HCT116 (cell line): Measurements from ENCODE around the gene ACSS2. TPM values are rescaled to one million over a fixed set of nuclear protein-coding genes. Genes with fewer than 3 reads are reported as not detected.

Experiments
- ATAC-seq: fragments of 200-7000 bp; cut with Tn5 transposase; 2 replicates; pipeline ENCODE4 v1.9.1; 2020; ENCODE audit warnings: mild to moderate bottlenecking, moderate library complexity
- BruUV-seq: library from RNA; stranded (reverse); fragments of 400-500 nt; replicated peaks from 2 replicates; lab custom pipeline; 2021; lab: Mats Ljungman, UMichigan
- CTCF ChIA-PET: fragments of 300-600 bp; sonication (Branson Sonifier 250); formaldehyde crosslinking; loops from one replicate; lab custom pipeline; 2021; ENCODE audit warnings: antibody characterized with exemption; lab: Charles Lee
- POLR2A ChIA-PET: fragments of 300-600, 350-600 bp; sonication (Branson Sonifier 250); formaldehyde crosslinking; loops from one replicate; lab custom pipeline; 2021; ENCODE audit warnings: antibody characterized with exemption; lab: Charles Lee
- RAD21 ChIA-PET, 2 experiments: fragments of 300-600 bp; sonication (Branson Sonifier 250); formaldehyde crosslinking; loops; one replicate each; lab custom pipeline; 2023; ENCODE audit warnings: low total read pairs in 2 of 2; ENCODE audit not compliant: uncharacterized antibody in 2 of 2, unreplicated experiment in 2 of 2, low non-redundant PET in 1 of 2; lab: Charles Lee
- DNase-seq: peaks from one replicate; pipeline ENCODE4 v3.0.0-alpha.2; 2010; ENCODE audit warnings: low read depth, low spot score
- H2AFZ ChIP-seq: fragments of 200-600 bp; shearing (Covaris generic), sonication (generic); 2 replicates; pipeline ENCODE4 v1.6.1; 2017; ENCODE audit warnings: low read depth, mixed run types, mixed read lengths, antibody characterized with exemption, low read length; ENCODE audit not compliant: poor library complexity, severe bottlenecking
- H3K27ac ChIP-seq: 2 replicates; pipeline ENCODE4 v1.5.1; 2012; ENCODE audit warnings: low read depth, low read length
- H3K27me3 ChIP-seq: fragments of 200-600 bp; sonication (generic); 2 replicates; pipeline ENCODE4 v1.6.1; 2016; ENCODE audit warnings: mixed run types, low read length, mixed read lengths; ENCODE audit not compliant: insufficient read depth
- H3K36me3 ChIP-seq, 2 experiments: fragments of 200-500 bp in 1 of 2; fragments of 200-600 bp in 1 of 2; sonication (Bioruptor generic) in 1 of 2; sonication (generic) in 1 of 2; 2 replicates each; pipeline versions ENCODE4 v1.5.1 to v1.6.1; 2014 to 2016; ENCODE audit warnings: low read length in 2 of 2, inconsistent platforms in 1 of 2, mixed read lengths in 1 of 2, mixed run types in 1 of 2; ENCODE audit not compliant: insufficient read depth in 2 of 2, control insufficient read depth in 1 of 2
- H3K4me1 ChIP-seq, 2 experiments: fragments of 200-600 bp in 1 of 2; sonication (generic) in 1 of 2; 2 replicates each; pipeline versions ENCODE4 v1.5.1 to v1.6.1; 2012 to 2017; ENCODE audit warnings: low read length in 2 of 2, inconsistent platforms in 1 of 2, mild to moderate bottlenecking in 1 of 2, mixed read lengths in 1 of 2, mixed run types in 1 of 2, moderate library complexity in 1 of 2; ENCODE audit not compliant: insufficient read depth in 2 of 2, control insufficient read depth in 1 of 2
- H3K4me2 ChIP-seq: fragments of 200-600 bp; sonication (generic); 2 replicates; pipeline ENCODE4 v1.6.1; 2017; ENCODE audit warnings: mixed run types, low read length, mixed read lengths
- H3K4me3 ChIP-seq, 2 experiments: fragments of 200-600 bp in 1 of 2; sonication (generic) in 1 of 2; replicated peaks in 1 of 2; 2 replicates each; pipeline ENCODE4 v1.5.1; 2011 to 2016; ENCODE audit warnings: low read length in 2 of 2, control low read depth in 1 of 2, low read depth in 1 of 2, mild to moderate bottlenecking in 1 of 2, mixed read lengths in 1 of 2, mixed run types in 1 of 2
- H3K79me2 ChIP-seq: fragments of 200-600 bp; sonication (generic); 2 replicates; pipeline ENCODE4 v1.6.1; 2017; ENCODE audit warnings: mild to moderate bottlenecking, mixed run types, low read length, moderate library complexity, mixed read lengths; ENCODE audit not compliant: insufficient read depth
- H3K9ac ChIP-seq: fragments of 200-600 bp; sonication (generic); 2 replicates; pipeline ENCODE4 v1.6.1; 2016; ENCODE audit warnings: low read length, mixed read lengths
- H3K9me2 ChIP-seq: fragments of 200-600 bp; sonication (generic), shearing (Covaris generic); 2 replicates; pipeline ENCODE4 v1.6.1; 2017; ENCODE audit warnings: mixed run types, mild to moderate bottlenecking, moderate library complexity; ENCODE audit not compliant: insufficient read depth
- H3K9me3 ChIP-seq, 2 experiments: fragments of 200-500 bp in 1 of 2; fragments of 200-600 bp in 1 of 2; sonication (Bioruptor generic) in 1 of 2; sonication (generic) in 1 of 2; 2 replicates each; pipeline ENCODE4 v1.6.1; 2014 to 2017; ENCODE audit warnings: low read length in 2 of 2, mixed read lengths in 2 of 2, inconsistent platforms in 1 of 2, low read depth in 1 of 2, mild to moderate bottlenecking in 1 of 2, mixed run types in 1 of 2, moderate library complexity in 1 of 2; ENCODE audit not compliant: control insufficient read depth in 1 of 2, insufficient read depth in 1 of 2
- H4K20me1 ChIP-seq: fragments of 200-600 bp; sonication (generic), shearing (Covaris generic); 2 replicates; pipeline ENCODE4 v1.6.1; 2017; ENCODE audit warnings: mixed run types, mild to moderate bottlenecking, moderate library complexity; ENCODE audit not compliant: insufficient read depth
- CBX3 ChIP-seq: IDR thresholded peaks from 2 replicates; pipeline ENCODE4 v1.6.1; 2012; ENCODE audit warnings: low read depth
- CEBPB ChIP-seq: IDR thresholded peaks from 2 replicates; pipeline ENCODE4 v1.6.1; 2012; ENCODE audit warnings: low read depth
- EGR1 ChIP-seq: IDR thresholded peaks from 2 replicates; pipeline ENCODE4 v1.6.1; 2012; ENCODE audit warnings: low read depth
- FOSL1 ChIP-seq: IDR thresholded peaks from 2 replicates; pipeline ENCODE4 v1.6.1; 2012; ENCODE audit warnings: low read depth
- REST ChIP-seq: IDR thresholded peaks from 2 replicates; pipeline ENCODE4 v1.6.1; 2012; ENCODE audit warnings: low read depth
- SP1 ChIP-seq: IDR thresholded peaks from 2 replicates; pipeline ENCODE4 v1.6.1; 2012; ENCODE audit warnings: low read depth
- TCF7L2 ChIP-seq: IDR thresholded peaks from 2 replicates; pipeline ENCODE4 v1.7.0; 2011; ENCODE audit warnings: borderline replicate concordance, inconsistent platforms; ENCODE audit not compliant: insufficient read depth, insufficient read length; ENCODE audit errors: extremely low read depth
- ZBTB33 ChIP-seq: IDR thresholded peaks from 2 replicates; pipeline ENCODE4 v1.6.1; 2011; ENCODE audit warnings: mild to moderate bottlenecking, low read length, moderate library complexity; ENCODE audit not compliant: insufficient replicate concordance; ENCODE audit errors: extremely low read depth
- intact Hi-C: fragments of 100-400 bp; cut with micrococcal nuclease; formaldehyde crosslinking; loops from 2 replicates; pipeline ENCODE4 v1.10.0; 2022
- total RNA-seq: library from RNA; stranded (reverse); gene quantifications from one replicate; pipeline ENCODE4 v1.2.1, GENCODE V29; 2021; ENCODE audit not compliant: unreplicated experiment

Gene ACSS2
- total RNA-seq, 1 experiment from 2014 or later = 71.7 TPM

- ChIA-PET RAD21 (interaction anchor here in 1 of 2 experiments (1.2 kb wide), 1 partner anchor 10 kb away, joined by 3 read pairs; no protein-coding TSS in a partner anchor), POLR2A (no interaction called here), CTCF (no interaction called here)
- no peak overlapping the region for H3K4me3 ChIP-seq
- H3K9ac ChIP-seq = no peak overlapping the region
- no peaks in the 10 kb centered on the region for H3K79me2 ChIP-seq
- no peak for DNase-seq
- H4K20me1 ChIP-seq = no peaks in the 10 kb centered on the region
- no peak overlapping the region for H3K27ac ChIP-seq
- intact Hi-C loops = no loop called here
- no peak overlapping the region for H2AFZ ChIP-seq
- no peaks in the 10 kb centered on the region for H3K27me3 ChIP-seq
- no peak overlapping the region for H3K4me2 ChIP-seq
- H3K9me2 ChIP-seq = no peaks in the 10 kb centered on the region
- H3K36me3 ChIP-seq = peaks cover 0 to 7% of the 10 kb centered on the region in 2 experiments; a peak in 1 of 4 replicates
- H3K4me1 ChIP-seq = peaks cover 6 to 13% of the 10 kb centered on the region in 2 experiments; a peak in 3 of 4 replicates
- BruUV-seq = no TSS peak
- H3K9me3 ChIP-seq = no peaks in the 10 kb centered on the region
- ATAC-seq = no peak
- TF ChIP-seq CEBPB (no peak), FOSL1 (no peak), SP1 (no peak), TCF7L2 (no peak), CBX3 (no peak), REST (no peak), ZBTB33 (no peak), EGR1 (no peak)
These were observed 9.7 kb downstream of the ACSS2 start for GRCh38 chr20:34886122-34886521.
